Upper lobe of right lung (tissue), 1 donor: Measurements from ENCODE around the gene DMD. TPM values are rescaled to one million over a fixed set of nuclear protein-coding genes. Genes with fewer than 3 reads are reported as not detected.

ENCODE experiments used
- ATAC-seq: fragments of 200-7000 bp; cut with Tn5 transposase; one replicate; pipeline ENCODE4 v1.9.1; 2020; ENCODE audit warnings: mild to moderate bottlenecking, moderate library complexity
- DNase-seq: peaks from one replicate; pipeline ENCODE4 v3.0.0-alpha.2; 2020
- H3K27ac ChIP-seq: fragments of 200-600 bp; one replicate; pipeline ENCODE4 v1.8.0; 2022
- H3K27me3 ChIP-seq: fragments of 200-600 bp; one replicate; pipeline ENCODE4 v1.8.0; 2022; ENCODE audit warnings: mild to moderate bottlenecking
- H3K36me3 ChIP-seq: fragments of 200-600 bp; one replicate; pipeline ENCODE4 v1.8.0; 2022
- H3K4me1 ChIP-seq: fragments of 200-600 bp; one replicate; pipeline ENCODE4 v1.8.0; 2022
- H3K4me3 ChIP-seq: fragments of 200-600 bp; one replicate; pipeline ENCODE4 v1.8.0; 2022; ENCODE audit warnings: mild to moderate bottlenecking
- H3K9me3 ChIP-seq: fragments of 200-600 bp; one replicate; pipeline ENCODE4 v1.8.0; 2022
- CTCF ChIP-seq: fragments of 200-600 bp; IDR thresholded peaks from one replicate; pipeline ENCODE4 v1.8.0; 2022; ENCODE audit warnings: antibody characterized with exemption
- intact Hi-C: fragments of 100-400 bp; cut with DNase I; formaldehyde crosslinking; loops from one replicate; pipeline ENCODE4 v1.11.0; 2022
- total RNA-seq: library from RNA; stranded (reverse); fragmentation: NEBNext Ultra II Directional; extraction: Animal tissue kit (Norgen Biotek cat#: 25700); gene quantifications from one replicate; pipeline ENCODE4 v1.2.1, GENCODE V29; 2021
- donor health status: DM: no; HTN: yes; CAD: no; lungs with severe emphysema.

The DMD gene
- total RNA-seq, 1 donor from 2014 or later: 24.7 TPM

GRCh38 chrX:31872007-31872406 lies 1339.3 kb downstream of the DMD start:
- Histone ChIP-seq H3K9me3 (no peaks in the 10 kb centered on the region), H3K36me3 (no peaks in the 10 kb centered on the region), H3K4me1 (no peaks in the 10 kb centered on the region), H3K27me3 (no peaks in the 10 kb centered on the region), H3K27ac (no peak overlapping the region), H3K4me3 (no peak overlapping the region)
- ATAC-seq: no peak
- intact Hi-C loops: no loop called here
- no peak for DNase-seq
- TF ChIP-seq CTCF: no peak

- no peaks in the 10 kb centered on the region for H3K36me3 ChIP-seq
- no peak for ATAC-seq
- no peaks in the 10 kb centered on the region for H3K4me1 ChIP-seq
- H3K4me3 ChIP-seq: no peak overlapping the region
- no peaks in the 10 kb centered on the region for H3K27me3 ChIP-seq
- no peak for DNase-seq
- TF ChIP-seq CTCF: no peak
- intact Hi-C loops: no loop called here
- H3K27ac ChIP-seq: no peak overlapping the region
- no peaks in the 10 kb centered on the region for H3K9me3 ChIP-seq
These were observed 1341.1 kb downstream of the DMD start for GRCh38 chrX:31870267-31870666.

GRCh38 chrX:31860686-31861085 lies 1350.7 kb downstream of the DMD start:
- H3K27ac ChIP-seq: no peak overlapping the region
- intact Hi-C loops: no loop called here
- no peak for TF ChIP-seq CTCF
- DNase-seq (no peak), ATAC-seq (no peak)
- no peaks in the 10 kb centered on the region for H3K36me3 ChIP-seq
- no peaks in the 10 kb centered on the region for H3K9me3 ChIP-seq
- no peak overlapping the region for H3K4me3 ChIP-seq
- no peaks in the 10 kb centered on the region for H3K27me3 ChIP-seq
- no peaks in the 10 kb centered on the region for H3K4me1 ChIP-seq

GRCh38 chrX:31858915-31859314 lies 1352.4 kb downstream of the DMD start:
- Histone ChIP-seq H3K27ac (no peak overlapping the region), H3K4me3 (no peak overlapping the region), H3K9me3 (no peaks in the 10 kb centered on the region), H3K36me3 (no peaks in the 10 kb centered on the region), H3K4me1 (no peaks in the 10 kb centered on the region), H3K27me3 (no peaks in the 10 kb centered on the region)
- no peak for TF ChIP-seq CTCF
- no peak for ATAC-seq
- DNase-seq: no peak
- intact Hi-C loops: no loop called here

GRCh38 chrX:31854716-31855115 lies 1356.6 kb downstream of the DMD start:
- no peak for TF ChIP-seq CTCF
- H3K27ac ChIP-seq: no peak overlapping the region
- intact Hi-C loops: no loop called here
- H3K36me3 ChIP-seq: no peaks in the 10 kb centered on the region
- no peak overlapping the region for H3K4me3 ChIP-seq
- no peaks in the 10 kb centered on the region for H3K9me3 ChIP-seq
- H3K27me3 ChIP-seq: no peaks in the 10 kb centered on the region
- ATAC-seq (no peak), DNase-seq (no peak)
- H3K4me1 ChIP-seq: no peaks in the 10 kb centered on the region

GRCh38 chrX:31851761-31852160 lies 1359.6 kb downstream of the DMD start:
- no peak overlapping the region for H3K27ac ChIP-seq
- no peaks in the 10 kb centered on the region for H3K9me3 ChIP-seq
- no peaks in the 10 kb centered on the region for H3K4me1 ChIP-seq
- no peaks in the 10 kb centered on the region for H3K27me3 ChIP-seq
- no peak for TF ChIP-seq CTCF
- intact Hi-C loops: no loop called here
- DNase-seq: no peak
- H3K36me3 ChIP-seq: no peaks in the 10 kb centered on the region
- ATAC-seq: no peak
- no peak overlapping the region for H3K4me3 ChIP-seq
